SK-N-SH (cell line): ENCODE measurements around the gene BACE1-AS. TPM values are rescaled to one million over a fixed set of nuclear protein-coding genes. Genes with fewer than 3 reads are reported as not detected.

ENCODE experiments used
- CTCF ChIA-PET: fragments of 300-600, 350-600 bp; formaldehyde crosslinking; extraction: SDS; loops from one replicate; lab custom pipeline; 2021; lab: Yijun Ruan, JAX
- POLR2A ChIA-PET: fragments of 350-600 bp; sonication (Branson Sonifier 250); formaldehyde crosslinking; extraction: SDS; loops from one replicate; lab custom pipeline; 2020; ENCODE audit warnings: antibody characterized with exemption, inconsistent platforms; lab: Yijun Ruan, JAX
- DNase-seq: peaks from one replicate; pipeline ENCODE4 v3.0.0; 2012
- H2AFZ ChIP-seq: fragments of 200-600 bp; sonication (generic); 2 replicates; pipeline ENCODE4 v1.8.1; 2016; ENCODE audit warnings: antibody characterized with exemption, mild to moderate bottlenecking, low read depth
- H3F3A ChIP-seq: fragments of 200-600 bp; sonication (generic); replicated peaks from 2 replicates; pipeline ENCODE3; 2016; ENCODE audit warnings: antibody characterized with exemption, mild to moderate bottlenecking; ENCODE audit not compliant: insufficient read depth
- H3K27ac ChIP-seq, 2 experiments: fragments of 200-500 bp in 1 of 2; fragments of 200-600 bp in 1 of 2; sonication (Bioruptor generic) in 1 of 2; sonication (generic), shearing (Covaris generic) in 1 of 2; 2 replicates each; pipeline versions ENCODE4 v1.5.1 to v1.6.1; 2014 to 2016; ENCODE audit warnings: low read depth in 2 of 2, inconsistent platforms in 1 of 2, low read length in 1 of 2, mild to moderate bottlenecking in 1 of 2, mixed read lengths in 1 of 2
- H3K27me3 ChIP-seq: fragments of 200-600 bp; sonication (generic), shearing (Covaris generic); 2 replicates; pipeline ENCODE4 v1.6.1; 2016; ENCODE audit warnings: mixed run types; ENCODE audit not compliant: insufficient read depth
- H3K36me3 ChIP-seq, 2 experiments: fragments of 200-500 bp in 1 of 2; fragments of 200-600 bp in 1 of 2; sonication (Bioruptor generic) in 1 of 2; sonication (generic) in 1 of 2; replicated peaks in 1 of 2; 2 replicates each; pipeline versions ENCODE3 to v1.5.1; 2014 to 2016; ENCODE audit warnings: low read length in 1 of 2, mild to moderate bottlenecking in 1 of 2; ENCODE audit not compliant: insufficient read depth in 2 of 2, control insufficient read depth in 1 of 2
- H3K4me1 ChIP-seq, 2 experiments: fragments of 200-500 bp in 1 of 2; fragments of 200-600 bp in 1 of 2; sonication (Bioruptor generic) in 1 of 2; sonication (generic), shearing (Covaris generic) in 1 of 2; 2 replicates each; pipeline versions ENCODE4 v1.5.1 to v1.6.1; 2014 to 2016; ENCODE audit warnings: low read depth in 1 of 2, low read length in 1 of 2, mixed run types in 1 of 2; ENCODE audit not compliant: insufficient read depth in 2 of 2, control insufficient read depth in 1 of 2
- H3K4me2 ChIP-seq: fragments of 200-600 bp; sonication (generic), shearing (Covaris generic); 2 replicates; pipeline ENCODE4 v1.6.1; 2017; ENCODE audit warnings: mixed run types
- H3K4me3 ChIP-seq, 2 experiments: fragments of 200-500 bp in 1 of 2; fragments of 200-600 bp in 1 of 2; sonication (Bioruptor generic) in 1 of 2; sonication (generic), shearing (Covaris generic) in 1 of 2; 2 replicates each; pipeline versions ENCODE4 v1.5.1 to v1.8.1; 2014 to 2016; ENCODE audit warnings: low read depth in 2 of 2, inconsistent platforms in 1 of 2, low read length in 1 of 2, mild to moderate bottlenecking in 1 of 2, mixed read lengths in 1 of 2, moderate library complexity in 1 of 2
- H3K79me2 ChIP-seq: fragments of 200-600 bp; sonication (generic); 2 replicates; pipeline ENCODE4 v1.8.1; 2017; ENCODE audit warnings: mild to moderate bottlenecking; ENCODE audit not compliant: insufficient read depth
- H3K9ac ChIP-seq: fragments of 200-600 bp; sonication (generic); 2 replicates; pipeline ENCODE4 v1.6.1; 2017; ENCODE audit warnings: mixed run types
- H3K9me2 ChIP-seq: fragments of 200-600 bp; sonication (generic); 2 replicates; pipeline ENCODE4 v1.6.1; 2017; ENCODE audit warnings: mixed run types
- H3K9me3 ChIP-seq: fragments of 200-600 bp; sonication (generic); 2 replicates; pipeline ENCODE4 v1.6.1; 2017; ENCODE audit warnings: mixed run types, mild to moderate bottlenecking, moderate library complexity
- H4K20me1 ChIP-seq: fragments of 200-600 bp; sonication (generic); 2 replicates; pipeline ENCODE4 v1.6.1; 2017; ENCODE audit warnings: mild to moderate bottlenecking, mixed run types; ENCODE audit not compliant: insufficient read depth
- CHD2 ChIP-seq: fragments of 150-350 bp; IDR thresholded peaks from 2 replicates; pipeline ENCODE4 v1.6.1; 2018; ENCODE audit warnings: low read length; ENCODE audit not compliant: partially characterized antibody
- EZH2phosphoT487 ChIP-seq: fragments of 200-600 bp; sonication (generic); IDR thresholded peaks from 2 replicates; pipeline ENCODE4 v1.6.1; 2017; ENCODE audit warnings: low read depth, mixed run types, mild to moderate bottlenecking, antibody characterized with exemption, moderate library complexity, borderline replicate concordance
- FOXM1 ChIP-seq: IDR thresholded peaks from 2 replicates; pipeline ENCODE4 v1.4.0; 2012; ENCODE audit warnings: low read depth, mild to moderate bottlenecking
- GATA2 ChIP-seq: sonication (generic); formaldehyde crosslinking; IDR thresholded peaks from 2 replicates; pipeline ENCODE4 v1.5.0; 2020; ENCODE audit warnings: mild to moderate bottlenecking, missing genetic modification reagents
- JUND ChIP-seq: IDR thresholded peaks from 2 replicates; pipeline ENCODE4 v1.4.0; 2012
- MXI1 ChIP-seq: IDR thresholded peaks from 2 replicates; pipeline ENCODE4 v1.6.1; 2012; ENCODE audit warnings: mild to moderate bottlenecking, low read depth, low read length, improper control_type of control experiment
- NFIC ChIP-seq: IDR thresholded peaks from 2 replicates; pipeline ENCODE4 v1.4.0; 2012; ENCODE audit warnings: borderline replicate concordance
- NRF1 ChIP-seq: IDR thresholded peaks from 2 replicates; pipeline ENCODE4 v1.6.1; 2012; ENCODE audit warnings: low read depth, mild to moderate bottlenecking, low read length
- POLR2AphosphoS5 ChIP-seq: IDR thresholded peaks from 2 replicates; pipeline ENCODE4 v1.6.1; 2012; ENCODE audit warnings: low read depth, low read length
- RAD21 ChIP-seq: IDR thresholded peaks from 2 replicates; pipeline ENCODE4 v1.6.1; 2012; ENCODE audit warnings: mild to moderate bottlenecking, low read length
- RCOR1 ChIP-seq: fragments of 150-350 bp; IDR thresholded peaks from 2 replicates; pipeline ENCODE4 v1.6.1; 2017; ENCODE audit warnings: antibody characterized with exemption, low read length
- RFX5 ChIP-seq: IDR thresholded peaks from 2 replicates; pipeline ENCODE4 v1.6.1; 2012; ENCODE audit warnings: mild to moderate bottlenecking, improper control_type of control experiment, low read length
- SIN3A ChIP-seq: IDR thresholded peaks from 2 replicates; pipeline ENCODE4 v1.6.1; 2012; ENCODE audit warnings: low read depth, mild to moderate bottlenecking, low read length, moderate library complexity, borderline replicate concordance
- TCF12 ChIP-seq: IDR thresholded peaks from 2 replicates; pipeline ENCODE4 v1.4.0; 2012
- WGBS: methylation state at CpG from one replicate; pipeline ENCODE4 v1.1.6; 2017; ENCODE audit warnings: low lambda C conversion rate; 5-methylcytosine and 5-hydroxymethylcytosine counted together
- polyA plus RNA-seq, 3 experiments: library from polyadenylated mRNA; depleted of rRNA; stranded (reverse); fragments of >200 nt; gene quantifications; 2 replicates each; pipeline ENCODE4 v1.2.3, GENCODE V29; 2012
- TF ChIP-seq, protein P1 (sequence below): fragments of 200-600 bp; sonication (generic); IDR thresholded peaks from 2 replicates; pipeline ENCODE4 v1.6.1; 2017; ENCODE audit warnings: antibody characterized with exemption, mild to moderate bottlenecking, moderate library complexity
- TF ChIP-seq, protein P2 (sequence below): fragments of 150-350 bp; IDR thresholded peaks from 2 replicates; pipeline ENCODE4 v1.6.1; 2017; ENCODE audit warnings: antibody characterized with exemption, low read length, low read depth, borderline replicate concordance
- TF ChIP-seq, protein P3 (sequence below): IDR thresholded peaks from 2 replicates; pipeline ENCODE4 v1.4.0; 2012; ENCODE audit warnings: low read depth, borderline replicate concordance
- TF ChIP-seq, protein P4 (sequence below): fragments of 150-350 bp; IDR thresholded peaks from 2 replicates; pipeline ENCODE4 v1.6.1; 2016; ENCODE audit warnings: mild to moderate bottlenecking, low read depth, low read length
- TF ChIP-seq, protein P5 (sequence below): IDR thresholded peaks from 2 replicates; pipeline ENCODE4; 2012
- TF ChIP-seq, protein P6 (sequence below): IDR thresholded peaks from 2 replicates; pipeline ENCODE4 v1.4.0; 2012; ENCODE audit warnings: low read depth

Gene BACE1-AS
- polyA plus RNA-seq, 1 of the 3 experiments (the other 2 are of a cell fraction) = 5.7 TPM

DNA sequence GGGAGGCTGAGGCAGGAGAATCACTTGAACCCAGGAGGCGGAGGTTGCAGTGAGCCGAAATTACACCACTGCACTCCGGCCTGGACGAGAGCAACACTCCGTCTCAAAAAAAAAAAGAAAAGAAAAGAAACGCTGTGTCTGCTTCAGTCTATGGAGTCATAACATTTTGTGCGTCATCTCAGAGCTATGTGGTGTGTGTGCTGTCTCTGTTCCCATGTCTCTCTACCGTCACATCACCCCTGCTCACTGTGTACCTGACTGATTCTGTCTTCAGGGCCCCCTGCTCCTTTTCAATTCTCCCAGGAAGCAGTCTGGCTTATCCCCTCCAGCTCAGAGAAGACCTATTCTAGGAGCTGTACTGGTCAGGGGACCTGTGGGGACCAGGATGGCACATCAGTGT, 7.0 kb downstream of the BACE1-AS start:
- Histone ChIP-seq H3K4me3 (no peak overlapping the region), H3K9me3 (no peaks in the 10 kb centered on the region), H2AFZ (no peak overlapping the region), H3K4me2 (no peak overlapping the region), H3K27ac (no peak overlapping the region), H3K9ac (no peak overlapping the region), H3F3A (peaks cover 2% of the 10 kb centered on the region), H3K27me3 (no peaks in the 10 kb centered on the region), H3K79me2 (0 out of 2 replicates have a peak, but pooled peaks cover 4% of the 10 kb centered on the region), H3K36me3 (peaks cover 0 to 5% of the 10 kb centered on the region in 2 experiments), H4K20me1 (no peaks in the 10 kb centered on the region), H3K9me2 (no peaks in the 10 kb centered on the region), H3K4me1 (peaks cover 0 to 15% of the 10 kb centered on the region in 2 experiments; a peak in 1 of 4 replicates)
- POLR2A ChIA-PET = no interaction called here
- TF ChIP-seq CHD2 (no peak), FOXM1 (no peak), POLR2AphosphoS5 (no peak), TCF12 (no peak), SIN3A (no peak), MXI1 (no peak), RAD21 (no peak), GATA2 (CRISPR knock-in tag) (no peak), EZH2phosphoT487 (no peak), RFX5 (no peak), RCOR1 (no peak), NFIC (no peak), JUND (no peak), NRF1 (no peak)
- TF ChIP-seq, protein P1, sequence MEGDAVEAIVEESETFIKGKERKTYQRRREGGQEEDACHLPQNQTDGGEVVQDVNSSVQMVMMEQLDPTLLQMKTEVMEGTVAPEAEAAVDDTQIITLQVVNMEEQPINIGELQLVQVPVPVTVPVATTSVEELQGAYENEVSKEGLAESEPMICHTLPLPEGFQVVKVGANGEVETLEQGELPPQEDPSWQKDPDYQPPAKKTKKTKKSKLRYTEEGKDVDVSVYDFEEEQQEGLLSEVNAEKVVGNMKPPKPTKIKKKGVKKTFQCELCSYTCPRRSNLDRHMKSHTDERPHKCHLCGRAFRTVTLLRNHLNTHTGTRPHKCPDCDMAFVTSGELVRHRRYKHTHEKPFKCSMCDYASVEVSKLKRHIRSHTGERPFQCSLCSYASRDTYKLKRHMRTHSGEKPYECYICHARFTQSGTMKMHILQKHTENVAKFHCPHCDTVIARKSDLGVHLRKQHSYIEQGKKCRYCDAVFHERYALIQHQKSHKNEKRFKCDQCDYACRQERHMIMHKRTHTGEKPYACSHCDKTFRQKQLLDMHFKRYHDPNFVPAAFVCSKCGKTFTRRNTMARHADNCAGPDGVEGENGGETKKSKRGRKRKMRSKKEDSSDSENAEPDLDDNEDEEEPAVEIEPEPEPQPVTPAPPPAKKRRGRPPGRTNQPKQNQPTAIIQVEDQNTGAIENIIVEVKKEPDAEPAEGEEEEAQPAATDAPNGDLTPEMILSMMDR = no peak
- TF ChIP-seq, protein P2, sequence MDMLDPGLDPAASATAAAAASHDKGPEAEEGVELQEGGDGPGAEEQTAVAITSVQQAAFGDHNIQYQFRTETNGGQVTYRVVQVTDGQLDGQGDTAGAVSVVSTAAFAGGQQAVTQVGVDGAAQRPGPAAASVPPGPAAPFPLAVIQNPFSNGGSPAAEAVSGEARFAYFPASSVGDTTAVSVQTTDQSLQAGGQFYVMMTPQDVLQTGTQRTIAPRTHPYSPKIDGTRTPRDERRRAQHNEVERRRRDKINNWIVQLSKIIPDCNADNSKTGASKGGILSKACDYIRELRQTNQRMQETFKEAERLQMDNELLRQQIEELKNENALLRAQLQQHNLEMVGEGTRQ = no peak
- TF ChIP-seq, protein P3, sequence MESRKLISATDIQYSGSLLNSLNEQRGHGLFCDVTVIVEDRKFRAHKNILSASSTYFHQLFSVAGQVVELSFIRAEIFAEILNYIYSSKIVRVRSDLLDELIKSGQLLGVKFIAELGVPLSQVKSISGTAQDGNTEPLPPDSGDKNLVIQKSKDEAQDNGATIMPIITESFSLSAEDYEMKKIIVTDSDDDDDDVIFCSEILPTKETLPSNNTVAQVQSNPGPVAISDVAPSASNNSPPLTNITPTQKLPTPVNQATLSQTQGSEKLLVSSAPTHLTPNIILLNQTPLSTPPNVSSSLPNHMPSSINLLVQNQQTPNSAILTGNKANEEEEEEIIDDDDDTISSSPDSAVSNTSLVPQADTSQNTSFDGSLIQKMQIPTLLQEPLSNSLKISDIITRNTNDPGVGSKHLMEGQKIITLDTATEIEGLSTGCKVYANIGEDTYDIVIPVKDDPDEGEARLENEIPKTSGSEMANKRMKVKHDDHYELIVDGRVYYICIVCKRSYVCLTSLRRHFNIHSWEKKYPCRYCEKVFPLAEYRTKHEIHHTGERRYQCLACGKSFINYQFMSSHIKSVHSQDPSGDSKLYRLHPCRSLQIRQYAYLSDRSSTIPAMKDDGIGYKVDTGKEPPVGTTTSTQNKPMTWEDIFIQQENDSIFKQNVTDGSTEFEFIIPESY = no peak
- TF ChIP-seq, protein P4, sequence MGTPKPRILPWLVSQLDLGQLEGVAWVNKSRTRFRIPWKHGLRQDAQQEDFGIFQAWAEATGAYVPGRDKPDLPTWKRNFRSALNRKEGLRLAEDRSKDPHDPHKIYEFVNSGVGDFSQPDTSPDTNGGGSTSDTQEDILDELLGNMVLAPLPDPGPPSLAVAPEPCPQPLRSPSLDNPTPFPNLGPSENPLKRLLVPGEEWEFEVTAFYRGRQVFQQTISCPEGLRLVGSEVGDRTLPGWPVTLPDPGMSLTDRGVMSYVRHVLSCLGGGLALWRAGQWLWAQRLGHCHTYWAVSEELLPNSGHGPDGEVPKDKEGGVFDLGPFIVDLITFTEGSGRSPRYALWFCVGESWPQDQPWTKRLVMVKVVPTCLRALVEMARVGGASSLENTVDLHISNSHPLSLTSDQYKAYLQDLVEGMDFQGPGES = no peak
- TF ChIP-seq, protein P5, sequence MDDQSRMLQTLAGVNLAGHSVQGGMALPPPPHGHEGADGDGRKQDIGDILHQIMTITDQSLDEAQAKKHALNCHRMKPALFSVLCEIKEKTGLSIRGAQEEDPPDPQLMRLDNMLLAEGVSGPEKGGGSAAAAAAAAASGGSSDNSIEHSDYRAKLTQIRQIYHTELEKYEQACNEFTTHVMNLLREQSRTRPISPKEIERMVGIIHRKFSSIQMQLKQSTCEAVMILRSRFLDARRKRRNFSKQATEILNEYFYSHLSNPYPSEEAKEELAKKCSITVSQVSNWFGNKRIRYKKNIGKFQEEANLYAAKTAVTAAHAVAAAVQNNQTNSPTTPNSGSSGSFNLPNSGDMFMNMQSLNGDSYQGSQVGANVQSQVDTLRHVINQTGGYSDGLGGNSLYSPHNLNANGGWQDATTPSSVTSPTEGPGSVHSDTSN = no peak
- TF ChIP-seq, protein P6, sequence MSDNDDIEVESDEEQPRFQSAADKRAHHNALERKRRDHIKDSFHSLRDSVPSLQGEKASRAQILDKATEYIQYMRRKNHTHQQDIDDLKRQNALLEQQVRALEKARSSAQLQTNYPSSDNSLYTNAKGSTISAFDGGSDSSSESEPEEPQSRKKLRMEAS = no peak
- CTCF ChIA-PET = interaction anchor here (1.2 kb wide), 1 partner anchor 10 kb away, joined by 5 read pairs; no protein-coding TSS in a partner anchor
- DNase-seq = no peak
- 98% methylated on average over 8 of the region's 8 CpGs for WGBS
